ENCODE results near the gene MYO1G. TPM values are rescaled to one million over a fixed set of nuclear protein-coding genes. Genes with fewer than 3 reads are reported as not detected.
A peak's percentile ranks its signal among the peaks of the same experiment; 100 is the strongest.

The MYO1G gene
- 0.03 TPM in 1 of 2 replicates, not detected in the other for total RNA-seq (ENCODE audit: low replicate concordance)

DNA sequence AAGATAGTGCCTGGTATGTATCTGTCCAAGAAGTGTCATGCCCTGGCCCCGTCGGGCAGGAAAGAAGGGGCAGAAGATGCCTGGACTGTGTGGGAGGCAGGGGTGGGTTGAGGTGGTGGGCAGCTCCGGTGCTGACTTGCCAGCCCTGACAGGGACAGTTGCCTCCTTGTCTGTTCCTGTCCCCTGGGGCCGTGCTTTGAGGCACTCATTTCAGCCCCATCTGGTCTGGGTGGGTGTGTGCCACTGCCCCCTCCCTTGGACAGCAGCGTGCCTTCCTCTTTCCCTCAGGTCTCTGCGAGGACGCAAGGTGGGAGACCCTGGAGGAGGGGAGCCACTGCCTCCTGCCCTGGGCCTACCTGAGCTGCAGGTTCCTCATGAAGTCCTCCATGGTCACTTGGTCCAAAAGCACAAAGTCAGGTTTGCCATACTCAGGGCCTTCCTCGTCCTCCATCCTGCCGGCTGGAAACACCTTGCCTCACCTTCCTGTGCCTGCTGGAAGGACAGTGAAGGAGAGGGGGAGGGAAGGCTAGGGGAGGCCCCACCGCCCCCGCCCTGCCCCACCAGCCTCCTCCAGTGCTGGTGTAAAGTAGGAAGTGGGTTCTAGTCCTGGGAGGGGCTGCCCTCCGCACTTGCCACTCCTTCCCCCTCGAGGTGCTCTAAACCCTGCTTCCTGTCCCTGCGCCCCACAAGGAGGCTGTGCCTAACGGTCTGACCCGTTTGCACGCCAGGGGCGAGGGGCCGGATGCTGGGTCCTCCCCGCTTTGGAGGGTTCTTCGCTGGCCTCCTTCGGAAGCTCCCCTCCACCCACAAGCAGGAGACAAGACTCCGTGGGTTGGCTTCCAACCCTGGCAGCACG lies at the start of gene MYO1G:
MYO1G (minus strand) TSS at position 505 of the 856 bp plus-strand sequence; CDS start at position 451, 54 bp downstream.
- Histone ChIP-seq H3K79me2 (ENCODE audit: low read depth) (peaks cover 1% of the 10 kb centered on the region), H3K9me3 (ENCODE audit: low read depth) (no peaks in the 10 kb centered on the region), H2AFZ (replicated peaks) (no peak within 1 kb of the TSS), H4K20me1 (ENCODE audit: low read depth) (no peaks in the 10 kb centered on the region), H3K4me3 (no peak within 1 kb of the TSS), H3K4me1 (no peaks in the 10 kb centered on the region), H3K36me3 (peaks cover 7% of the 10 kb centered on the region), H3K4me2 (no peak within 1 kb of the TSS), H3F3A (ENCODE audit: low read depth) (peaks cover 23% of the 10 kb centered on the region), H3K27ac (no peak within 1 kb of the TSS), H3K27me3 (no peaks in the 10 kb centered on the region), H3K9ac (no peak within 1 kb of the TSS)
- TF ChIP-seq EZH2 (IDR thresholded peaks at IDR 0.05): no peak
- TF ChIP-seq, protein P1, sequence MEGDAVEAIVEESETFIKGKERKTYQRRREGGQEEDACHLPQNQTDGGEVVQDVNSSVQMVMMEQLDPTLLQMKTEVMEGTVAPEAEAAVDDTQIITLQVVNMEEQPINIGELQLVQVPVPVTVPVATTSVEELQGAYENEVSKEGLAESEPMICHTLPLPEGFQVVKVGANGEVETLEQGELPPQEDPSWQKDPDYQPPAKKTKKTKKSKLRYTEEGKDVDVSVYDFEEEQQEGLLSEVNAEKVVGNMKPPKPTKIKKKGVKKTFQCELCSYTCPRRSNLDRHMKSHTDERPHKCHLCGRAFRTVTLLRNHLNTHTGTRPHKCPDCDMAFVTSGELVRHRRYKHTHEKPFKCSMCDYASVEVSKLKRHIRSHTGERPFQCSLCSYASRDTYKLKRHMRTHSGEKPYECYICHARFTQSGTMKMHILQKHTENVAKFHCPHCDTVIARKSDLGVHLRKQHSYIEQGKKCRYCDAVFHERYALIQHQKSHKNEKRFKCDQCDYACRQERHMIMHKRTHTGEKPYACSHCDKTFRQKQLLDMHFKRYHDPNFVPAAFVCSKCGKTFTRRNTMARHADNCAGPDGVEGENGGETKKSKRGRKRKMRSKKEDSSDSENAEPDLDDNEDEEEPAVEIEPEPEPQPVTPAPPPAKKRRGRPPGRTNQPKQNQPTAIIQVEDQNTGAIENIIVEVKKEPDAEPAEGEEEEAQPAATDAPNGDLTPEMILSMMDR (IDR thresholded peaks at IDR 0.05): no peak
- no peak for TF ChIP-seq EZH2phosphoT487 (IDR thresholded peaks at IDR 0.05)
- Mint-ChIP-seq H3K9me3 (no peaks in the 10 kb centered on the region), H3K4me1 (no peaks in the 10 kb centered on the region), H3K27ac (peak within 1 kb of the TSS; percentile 42), H3K27me3 (ENCODE audit: insufficient read depth, low read depth) (peaks cover 2% of the 10 kb centered on the region), H3K36me3 (peaks cover 17% of the 10 kb centered on the region), H3K4me3 (no peak within 1 kb of the TSS)
- no peak for DNase-seq (ENCODE audit: low spot score)

DNA sequence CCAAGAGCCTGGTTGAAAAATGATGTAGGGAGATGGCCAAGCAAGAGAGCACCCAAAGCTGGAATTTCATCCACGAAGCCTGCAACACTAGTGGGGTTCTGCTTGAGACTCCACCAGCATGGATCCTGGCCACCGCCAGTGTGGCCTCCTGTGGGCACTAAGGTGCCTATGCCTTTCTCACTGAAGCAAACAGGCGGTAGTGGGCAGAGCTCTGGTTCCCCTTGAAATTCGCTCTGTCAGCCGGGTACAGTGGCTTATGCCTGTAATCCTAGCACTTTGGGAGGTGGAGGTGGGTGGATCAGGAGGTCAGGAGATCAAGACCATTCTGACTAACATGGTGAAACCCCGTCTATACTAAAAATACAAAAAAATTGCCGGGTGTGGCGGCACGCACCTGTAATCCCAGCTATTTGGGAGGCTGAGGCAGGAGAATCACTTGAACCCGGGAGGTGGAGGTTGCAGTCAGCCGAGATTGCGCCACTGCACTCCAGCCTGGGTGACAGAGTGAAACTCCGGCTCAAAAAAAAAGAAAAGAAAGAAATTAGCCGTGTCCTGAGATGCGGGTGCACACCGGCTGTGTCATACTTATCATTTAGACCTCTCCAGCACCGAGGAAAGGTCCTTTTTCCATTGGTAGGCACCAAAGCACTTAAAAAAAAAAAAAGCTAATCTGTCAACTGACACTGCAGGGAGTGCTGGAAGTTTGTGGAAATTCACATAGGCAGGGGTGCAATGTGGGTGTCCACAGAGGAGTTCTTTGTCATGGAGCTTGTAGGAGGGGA lies 49.5 kb upstream of the MYO1G start:
- H3K9me3 Mint-ChIP-seq: peaks cover 9% of the 10 kb centered on the region
- H4K20me1 ChIP-seq (ENCODE audit: low read depth): peaks cover 4% of the 10 kb centered on the region

DNA sequence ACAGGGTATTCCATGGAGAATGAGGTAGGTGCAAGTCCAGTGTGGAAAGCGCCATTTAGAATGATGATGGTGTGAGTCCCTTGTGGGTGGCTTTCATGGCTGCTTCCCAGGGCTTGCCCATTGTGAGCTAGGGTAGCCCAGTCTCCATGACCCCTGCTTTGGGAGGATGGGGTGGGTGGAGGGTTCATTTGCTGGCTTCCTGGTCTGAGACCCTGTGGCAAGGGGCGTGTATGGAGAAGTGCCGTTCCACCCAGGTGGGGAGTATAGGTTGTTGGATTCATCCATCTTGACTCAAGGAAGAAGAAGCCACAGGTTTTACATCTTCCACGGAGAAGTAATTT lies 48.9 kb upstream of the MYO1G start:
- Histone ChIP-seq H3K27ac (no peak overlapping the region), H3K36me3 (no peaks in the 10 kb centered on the region), H3K4me2 (no peak overlapping the region), H2AFZ (replicated peaks) (no peak overlapping the region), H3K9me3 (ENCODE audit: low read depth) (no peaks in the 10 kb centered on the region), H4K20me1 (ENCODE audit: low read depth) (peaks cover 3% of the 10 kb centered on the region), H3K4me3 (no peak overlapping the region), H3K79me2 (ENCODE audit: low read depth) (peaks cover 89% of the 10 kb centered on the region), H3K27me3 (no peaks in the 10 kb centered on the region), H3K9ac (no peak overlapping the region), H3K4me1 (peaks cover 12% of the 10 kb centered on the region), H3F3A (ENCODE audit: low read depth) (peaks cover 4% of the 10 kb centered on the region)
- H3K27me3 Mint-ChIP-seq (ENCODE audit: insufficient read depth, low read depth): peaks cover 2% of the 10 kb centered on the region
- no peak for DNase-seq (ENCODE audit: low spot score)
- H3K36me3 Mint-ChIP-seq: peaks cover 23% of the 10 kb centered on the region
- H3K4me1 Mint-ChIP-seq: no peaks in the 10 kb centered on the region
- no peak overlapping the region for H3K27ac Mint-ChIP-seq
- no peak overlapping the region for H3K4me3 Mint-ChIP-seq
- TF ChIP-seq EZH2phosphoT487 (IDR thresholded peaks at IDR 0.05): no peak
- no peak for TF ChIP-seq EZH2 (IDR thresholded peaks at IDR 0.05)
- TF ChIP-seq, protein P1 (IDR thresholded peaks at IDR 0.05): no peak
- H3K9me3 Mint-ChIP-seq: peaks cover 12% of the 10 kb centered on the region

More for the DNA sequence above, 49.5 kb upstream of the MYO1G start:
- Histone ChIP-seq H3K4me2 (no peak overlapping the region), H3K36me3 (no peaks in the 10 kb centered on the region), H3K79me2 (ENCODE audit: low read depth) (peaks cover 89% of the 10 kb centered on the region), H3K27me3 (no peaks in the 10 kb centered on the region), H3K9ac (no peak overlapping the region), H3K4me3 (no peak overlapping the region), H2AFZ (replicated peaks) (no peak overlapping the region), H3F3A (ENCODE audit: low read depth) (peaks cover 4% of the 10 kb centered on the region), H3K27ac (no peak overlapping the region), H3K4me1 (peaks cover 15% of the 10 kb centered on the region), H3K9me3 (ENCODE audit: low read depth) (no peaks in the 10 kb centered on the region)
- Mint-ChIP-seq H3K4me1 (no peaks in the 10 kb centered on the region), H3K4me3 (no peak overlapping the region), H3K27me3 (ENCODE audit: insufficient read depth, low read depth) (peaks cover 2% of the 10 kb centered on the region), H3K36me3 (peaks cover 20% of the 10 kb centered on the region), H3K27ac (no peak overlapping the region)
- TF ChIP-seq, protein P1 (IDR thresholded peaks at IDR 0.05): no peak
- TF ChIP-seq EZH2phosphoT487 (IDR thresholded peaks at IDR 0.05): no peak
- TF ChIP-seq EZH2 (IDR thresholded peaks at IDR 0.05): no peak
- no peak for DNase-seq (ENCODE audit: low spot score)

Data from neural progenitor cell (in vitro differentiated cells).